ENCODE data around the gene USP15.
"Not testable (repeated sequence)": the region's sequence is repeated elsewhere in the genome, so short reads cannot be mapped to it uniquely, and the experiment has no call there.

The USP15 gene

DNA sequence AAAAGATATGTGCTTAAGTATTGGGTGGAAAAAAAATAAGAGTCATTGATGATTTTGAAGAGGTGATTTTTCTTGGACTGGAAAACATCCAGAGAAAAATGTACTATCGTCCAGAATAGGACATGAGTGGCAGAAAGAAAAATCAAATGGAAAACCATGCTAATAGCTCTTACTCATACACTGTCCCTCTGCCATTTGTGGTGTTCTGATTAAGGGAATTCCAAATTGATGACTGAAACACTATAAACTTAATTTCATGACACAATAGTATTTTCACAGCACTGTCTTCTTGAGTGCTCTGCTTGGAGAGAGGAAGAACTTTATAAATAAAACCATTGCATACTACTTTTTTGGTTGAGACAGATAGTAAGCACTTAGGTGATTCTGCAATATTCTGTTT is 72.4 kb downstream of the USP15 start:
- DNase-seq, result no peak

DNA sequence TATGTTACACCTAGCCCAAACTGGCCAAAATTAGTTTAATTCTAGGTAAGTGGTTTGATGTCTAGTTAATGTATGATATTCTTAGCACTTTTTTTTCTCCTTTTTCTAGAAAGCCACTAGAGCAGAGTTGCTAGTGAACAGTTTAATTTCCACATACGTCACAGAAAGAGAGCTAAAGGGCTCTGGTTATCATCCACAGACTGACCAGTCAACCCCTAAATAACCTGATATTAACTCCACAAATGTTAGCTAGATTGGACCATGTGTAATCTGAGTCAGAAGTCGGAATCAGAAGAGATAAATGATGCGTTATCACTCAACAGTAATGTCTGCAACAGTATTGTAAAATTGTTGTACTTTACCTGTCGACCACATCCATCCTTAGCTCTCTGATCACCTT is 74.9 kb downstream of the USP15 start:
- DNase-seq, result no peak

DNA sequence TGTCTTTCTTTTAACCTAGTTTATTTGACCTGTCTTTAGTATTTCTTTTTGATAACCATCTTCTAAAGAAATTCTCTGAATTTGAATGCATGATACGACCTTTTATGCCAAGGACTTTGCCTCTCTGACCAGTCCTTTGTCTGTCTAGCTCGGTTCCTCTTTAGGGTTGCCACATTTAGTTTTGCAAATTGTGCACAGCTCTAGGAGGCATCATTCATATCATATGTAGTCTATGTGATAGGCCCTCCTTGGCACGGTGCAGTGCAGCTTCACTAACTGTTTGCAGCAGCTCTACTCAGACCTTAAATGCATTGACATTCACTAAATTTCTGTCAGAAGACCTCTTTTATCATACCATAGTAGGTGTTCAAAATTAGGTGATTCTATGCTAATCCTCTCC is 75.6 kb downstream of the USP15 start:
- DNase-seq, result no peak

DNA sequence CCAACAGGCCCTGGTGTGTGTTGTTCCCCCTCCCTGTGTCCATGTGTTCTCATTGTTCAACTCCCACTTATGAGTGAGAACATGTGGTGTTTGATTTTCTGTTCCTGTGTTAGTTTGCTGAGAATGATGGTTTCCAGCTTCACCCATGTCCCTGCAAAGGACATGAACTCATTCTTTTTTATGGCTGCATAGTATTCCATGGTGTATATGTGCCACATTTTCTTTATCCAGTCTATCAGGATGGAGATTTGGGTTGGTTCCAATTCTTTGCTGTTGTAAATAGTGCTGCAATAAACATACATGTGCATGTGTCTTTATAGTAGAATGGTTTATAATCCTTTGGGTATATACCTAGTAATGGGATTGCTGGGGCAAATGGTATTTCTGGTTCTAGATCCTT is 77.4 kb downstream of the USP15 start:
- not testable (repeated sequence) for DNase-seq

DNA sequence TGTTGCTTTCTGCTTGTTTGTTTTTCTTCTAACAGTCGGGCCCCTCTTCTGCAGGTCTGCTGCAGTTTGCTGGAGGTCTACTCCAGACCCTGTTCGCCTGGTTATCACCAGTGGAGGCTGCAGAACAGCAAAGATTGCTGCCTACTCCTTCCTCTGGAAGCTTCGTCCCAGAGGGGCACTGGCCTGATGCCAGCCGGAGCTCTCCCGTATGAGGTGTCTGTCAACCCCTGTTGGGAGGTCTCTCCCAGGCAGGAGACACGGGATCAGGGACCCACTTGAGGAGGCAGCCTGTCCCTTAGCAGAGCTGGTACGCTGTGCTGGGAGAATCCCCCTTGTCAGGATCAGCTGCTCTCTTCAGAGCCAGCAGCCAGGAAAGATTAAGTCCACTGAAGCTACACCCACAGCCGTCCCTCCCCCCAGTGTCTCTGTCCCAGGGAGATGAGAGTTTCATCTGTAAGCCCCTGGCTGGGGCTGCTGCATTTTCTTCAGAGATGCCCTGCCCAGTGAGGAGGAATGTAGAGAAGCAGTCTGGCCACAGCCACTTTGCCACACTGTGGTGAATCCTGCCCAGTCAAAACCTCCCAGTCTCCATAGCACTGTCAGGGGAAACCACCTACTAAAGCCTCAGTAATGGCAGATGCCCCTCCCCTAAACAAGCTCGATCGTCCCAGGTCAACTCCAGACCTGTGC is 82.6 kb downstream of the USP15 start:
- not testable (repeated sequence) for DNase-seq

DNA sequence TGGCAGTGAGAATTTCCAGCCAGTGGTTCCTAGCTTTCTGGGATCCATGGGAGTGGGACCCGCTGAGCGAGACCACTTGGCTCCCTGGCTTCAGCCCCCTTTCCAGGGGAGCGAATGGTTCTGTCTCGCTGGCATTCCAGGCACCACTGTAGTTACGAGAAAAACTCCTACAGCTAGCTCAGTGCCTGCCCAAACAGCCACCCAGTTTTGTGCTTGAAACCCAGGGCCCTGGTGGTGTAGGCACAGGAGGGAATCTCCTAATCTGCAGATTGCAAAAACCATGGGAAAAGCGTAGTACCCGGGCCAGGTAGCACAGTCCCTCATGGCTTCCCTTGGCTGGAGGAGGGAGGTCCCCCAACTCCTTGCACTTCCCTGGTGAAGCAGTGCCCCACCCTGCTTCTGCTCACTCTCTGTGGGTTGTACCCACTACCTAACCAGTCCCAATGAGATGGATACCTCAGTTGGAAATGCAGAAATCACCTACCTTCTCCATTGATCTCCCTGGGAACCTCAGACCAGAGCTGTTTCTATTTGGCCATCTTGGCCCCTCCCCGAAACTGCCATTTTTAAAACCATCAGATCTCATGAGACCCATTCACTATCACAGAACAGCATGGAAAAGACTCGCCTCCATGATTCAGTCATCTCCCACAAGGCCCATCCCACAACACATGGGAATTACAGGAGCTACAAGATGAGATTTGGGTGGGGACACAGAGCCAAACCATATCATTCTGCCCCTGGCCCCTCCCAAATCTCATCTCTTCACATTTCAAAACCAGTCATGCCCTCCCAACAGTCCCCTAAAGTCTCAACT is 83.3 kb downstream of the USP15 start:
- not testable (repeated sequence) for DNase-seq

DNA sequence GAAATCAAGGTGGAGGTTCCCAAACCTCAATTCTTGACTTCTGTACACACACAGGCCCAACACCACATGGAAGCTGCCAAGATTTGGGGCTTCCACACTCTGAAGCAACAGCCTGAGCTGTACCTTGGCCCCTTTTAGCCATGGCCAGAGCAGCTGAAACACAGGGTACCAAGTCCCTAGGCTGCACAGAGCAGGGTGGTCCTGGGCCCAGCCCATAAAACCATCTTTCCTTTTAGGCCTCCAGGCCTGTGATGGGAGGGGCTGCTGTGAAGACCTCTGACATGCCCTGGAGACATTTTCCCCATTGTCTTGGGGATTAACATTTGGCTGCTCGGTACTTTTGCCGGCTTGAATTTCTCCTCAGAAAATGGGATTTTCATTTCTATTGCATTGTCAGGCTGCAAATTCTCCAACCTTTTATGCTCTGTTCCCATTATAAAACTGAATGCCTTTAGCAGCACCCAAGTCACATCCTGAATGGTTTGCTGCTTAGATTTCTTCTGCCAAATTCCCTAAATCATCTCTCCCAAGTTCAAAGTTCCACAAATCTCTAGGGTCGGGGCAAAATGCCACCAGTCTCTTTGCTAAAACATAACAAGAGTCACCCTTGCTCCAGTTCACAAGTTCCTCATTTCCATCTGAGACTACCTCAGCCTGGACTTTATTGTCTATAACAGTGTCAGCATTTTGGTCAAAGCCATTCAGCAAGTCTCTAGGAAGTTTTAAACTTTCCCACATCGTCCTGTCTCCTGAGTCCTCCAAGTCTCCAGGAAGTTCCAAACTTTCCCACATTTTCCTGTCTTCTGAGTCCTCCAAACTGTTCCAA is 84.7 kb downstream of the USP15 start:
- DNase-seq, result not testable (repeated sequence)

DNA sequence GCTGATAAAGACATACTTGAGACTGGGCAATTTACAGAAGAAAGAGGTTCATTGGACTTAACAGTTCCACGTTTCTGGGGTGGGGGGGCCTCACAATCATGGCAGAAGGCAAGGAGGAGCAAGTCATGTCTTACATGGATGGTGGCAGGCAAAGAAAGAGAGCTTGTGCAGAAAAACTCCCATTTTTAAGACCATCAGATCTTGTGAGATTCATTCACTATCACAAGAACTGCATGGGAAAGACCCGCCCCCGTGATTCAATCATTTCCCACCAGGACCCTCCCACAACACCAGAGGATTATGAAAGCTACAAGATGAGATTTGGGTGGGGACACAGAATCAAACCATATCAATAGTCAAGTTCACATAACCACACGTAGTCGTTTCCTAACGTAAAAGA is 85.5 kb downstream of the USP15 start:
- DNase-seq, result no peak

DNA sequence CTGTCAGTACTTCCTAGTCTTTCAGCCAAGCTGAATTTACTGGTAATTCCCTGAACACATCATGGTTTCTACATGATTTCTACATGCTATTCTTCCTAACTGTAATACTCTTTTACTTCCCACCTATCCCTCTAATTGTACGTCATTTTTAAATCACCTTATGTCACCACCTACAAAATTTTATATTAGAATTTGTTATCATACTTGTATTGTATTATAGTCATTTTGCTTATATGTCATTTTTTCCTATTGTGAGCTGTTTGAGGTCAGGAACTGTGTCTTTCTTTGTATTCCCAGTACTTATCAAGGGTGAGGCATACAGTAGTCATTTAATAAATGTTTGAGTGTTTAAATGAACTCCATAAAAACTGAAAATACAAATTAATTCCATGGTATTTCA is 86.6 kb downstream of the USP15 start:
- no peak for DNase-seq

DNA sequence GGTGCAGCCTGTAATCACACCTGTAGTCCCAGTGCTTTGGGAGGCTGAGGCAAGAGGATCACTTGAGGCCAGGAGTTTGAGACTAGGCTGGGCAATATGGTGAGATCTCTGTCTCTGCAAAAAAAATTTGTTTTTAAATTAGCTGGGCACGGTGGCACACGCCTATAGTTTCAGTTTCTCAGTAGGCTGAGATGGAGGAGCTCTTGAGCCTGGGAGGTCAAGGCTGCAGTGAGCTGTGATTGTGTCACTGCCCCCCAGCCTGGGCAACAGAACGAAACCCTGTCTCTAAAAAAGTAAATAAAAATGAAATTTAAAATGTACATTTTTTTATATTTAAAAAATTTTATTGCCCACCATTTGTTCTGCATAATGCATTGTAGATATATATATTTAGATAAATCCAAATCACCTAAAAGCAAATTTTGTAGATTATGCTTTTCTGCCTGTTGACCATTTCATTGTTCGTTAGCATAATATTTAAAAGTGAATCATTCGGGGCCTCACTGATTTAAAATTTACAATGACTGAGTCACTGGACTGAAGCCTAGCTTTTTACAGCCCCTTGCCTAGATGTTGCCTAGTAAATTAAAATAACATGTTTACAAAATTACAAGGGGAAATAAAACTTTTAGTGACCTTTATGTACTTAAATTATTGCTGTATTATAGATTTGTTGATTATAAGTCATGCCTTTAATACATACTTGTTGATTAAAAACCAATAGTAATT is 87.9 kb downstream of the USP15 start:
- no peak for DNase-seq

DNA sequence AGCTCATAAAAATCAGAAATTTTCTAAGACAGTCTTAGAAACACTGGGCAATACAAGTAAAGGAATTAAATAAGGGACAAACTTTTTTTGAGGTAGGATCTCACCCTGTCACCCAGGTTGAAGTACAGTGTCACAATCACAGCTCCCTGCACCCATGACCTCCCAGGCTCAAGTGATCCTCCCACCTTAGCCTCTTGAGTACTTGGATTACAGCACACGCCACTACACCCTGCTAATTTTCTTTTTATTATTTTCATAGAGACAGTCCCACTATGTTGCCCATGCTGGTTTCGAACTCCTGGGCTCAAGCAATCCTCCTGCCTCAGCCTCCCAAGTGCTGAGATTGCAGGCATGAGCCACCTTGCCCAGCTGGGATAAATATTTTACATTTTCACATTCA is 90.3 kb downstream of the USP15 start:
- no peak for DNase-seq

DNA sequence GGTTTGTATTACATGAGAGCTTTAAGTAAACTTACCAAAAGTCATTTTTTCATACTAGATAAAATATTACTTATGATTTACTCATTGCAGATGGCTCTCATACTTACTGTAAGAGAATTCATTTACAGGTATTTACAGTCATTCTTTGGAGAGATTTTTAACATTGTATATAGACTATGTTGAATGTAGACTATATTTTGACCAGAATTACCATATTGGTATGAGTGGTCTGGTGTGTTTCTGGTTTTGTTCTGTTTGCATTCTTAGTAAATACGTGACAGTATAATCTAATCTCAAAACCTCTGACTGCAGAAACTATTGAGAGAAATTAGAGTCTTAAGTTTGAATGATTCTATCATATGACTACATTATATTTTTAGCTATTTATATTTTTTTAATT is 91.1 kb downstream of the USP15 start:
- DNase-seq, result no peak

DNA sequence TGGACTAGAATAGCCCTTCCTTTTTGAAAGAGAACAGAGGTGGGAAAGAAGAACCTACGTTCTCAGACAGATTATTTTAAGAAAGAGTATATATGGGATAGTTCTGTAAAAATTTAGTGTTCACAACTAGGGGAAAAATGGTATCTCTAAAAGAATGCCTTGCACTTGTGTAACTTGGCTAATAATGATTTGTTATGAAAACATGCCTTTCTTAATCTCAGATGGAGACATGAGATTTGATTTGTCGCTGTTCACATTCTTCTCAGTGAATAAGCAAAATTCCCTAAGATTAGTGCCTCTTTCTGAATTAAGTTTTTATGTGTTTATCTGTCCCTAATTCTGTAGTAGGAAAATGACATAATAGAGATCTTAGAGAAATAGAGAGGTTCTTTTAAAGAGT is 100.8 kb downstream of the USP15 start:
- no peak for DNase-seq

DNA sequence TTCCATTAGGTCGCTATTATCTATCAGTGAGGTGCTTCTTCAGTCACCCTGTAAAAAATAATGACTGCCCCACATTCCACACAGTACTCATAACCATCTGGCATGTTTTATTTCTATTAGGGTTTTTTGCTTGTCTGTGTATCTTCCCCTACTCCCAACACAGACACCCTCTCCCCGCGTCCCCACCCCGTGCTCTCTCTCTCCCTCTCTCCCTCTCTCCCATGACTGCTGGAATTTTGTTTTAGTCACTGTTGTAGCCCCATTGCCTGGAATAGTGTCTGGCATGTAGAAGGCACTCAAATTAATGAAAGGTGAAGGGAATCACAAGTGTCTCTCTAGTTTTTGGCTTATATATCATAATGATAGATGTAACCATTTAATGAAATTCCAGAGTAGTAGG is 103.3 kb downstream of the USP15 start:
- no peak for DNase-seq

DNA sequence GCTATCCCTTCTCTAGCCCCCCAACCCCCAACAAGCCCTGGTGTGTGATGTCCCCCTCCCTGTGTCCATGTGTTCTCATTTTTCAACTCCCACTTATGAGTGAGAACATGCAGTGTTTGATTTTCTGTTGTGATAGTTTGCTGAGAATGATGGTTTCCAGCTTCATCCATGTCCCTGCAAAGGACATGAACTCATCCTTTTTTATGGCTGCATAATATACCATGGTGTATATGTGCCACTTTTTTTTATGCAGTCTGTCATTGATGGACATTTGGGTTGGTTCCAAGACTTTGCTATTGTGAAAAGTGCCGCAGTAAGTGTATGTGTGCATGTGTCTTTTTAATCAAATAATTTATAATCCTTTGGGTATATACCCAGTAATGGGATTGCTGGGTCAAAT is 104.5 kb downstream of the USP15 start:
- not testable (repeated sequence) for DNase-seq

DNA sequence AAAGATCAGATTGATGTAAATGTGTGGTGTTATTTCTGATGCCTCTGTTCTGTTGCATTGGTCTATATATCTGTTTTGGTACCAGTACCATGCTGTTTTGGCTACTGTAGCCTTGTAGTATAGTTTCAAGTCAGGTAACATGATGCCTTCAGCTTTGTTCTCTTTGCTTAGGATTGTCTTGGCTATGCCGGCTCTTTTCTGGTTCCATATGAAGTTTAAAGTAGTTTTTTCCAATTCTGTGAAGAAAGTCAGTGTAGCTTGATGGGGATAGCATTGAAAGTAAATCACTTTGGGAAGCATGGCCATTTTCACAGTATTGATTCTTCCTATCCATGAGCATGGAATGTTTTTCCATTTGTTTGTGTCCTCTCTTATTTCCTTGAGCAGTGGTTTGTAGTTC is 105.6 kb downstream of the USP15 start:
- not testable (repeated sequence) for DNase-seq

DNA sequence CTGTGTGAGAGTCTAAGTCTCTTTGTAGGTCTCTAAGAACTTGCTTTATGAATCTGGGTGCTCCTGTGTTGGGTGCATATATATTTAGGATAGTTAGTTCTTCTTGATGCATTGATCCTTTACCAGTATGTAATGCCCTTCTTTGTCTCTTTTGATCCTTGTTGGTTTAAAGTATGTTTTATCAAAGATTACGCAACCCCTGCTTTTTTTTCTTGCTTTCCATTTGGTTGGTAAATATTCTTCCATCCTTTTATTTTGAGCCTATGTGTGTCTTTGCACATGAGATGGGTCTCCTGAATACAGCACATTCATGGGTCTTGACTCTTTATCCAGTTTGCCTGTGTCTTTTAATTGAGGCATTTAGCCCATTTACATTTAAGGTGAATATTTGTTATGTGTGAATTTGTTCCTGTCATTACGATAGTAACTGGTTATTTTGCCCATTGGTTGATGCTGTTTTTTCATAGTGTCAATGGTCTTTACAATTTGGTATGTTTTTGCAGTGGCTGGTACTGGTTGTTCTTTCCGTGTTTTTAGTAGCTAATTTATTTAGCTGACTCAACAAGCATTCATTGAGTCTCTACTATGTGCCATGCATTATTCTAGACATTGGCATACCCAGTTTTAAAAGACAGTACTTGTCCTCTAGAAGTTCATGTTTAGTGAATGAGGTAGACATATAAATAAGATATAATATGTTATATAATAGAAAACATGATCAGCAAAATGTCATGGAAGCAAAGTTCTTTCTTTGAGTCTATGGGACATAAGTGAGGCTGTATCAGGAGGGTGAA is 108.4 kb downstream of the USP15 start:
- not testable (repeated sequence) for DNase-seq

DNA sequence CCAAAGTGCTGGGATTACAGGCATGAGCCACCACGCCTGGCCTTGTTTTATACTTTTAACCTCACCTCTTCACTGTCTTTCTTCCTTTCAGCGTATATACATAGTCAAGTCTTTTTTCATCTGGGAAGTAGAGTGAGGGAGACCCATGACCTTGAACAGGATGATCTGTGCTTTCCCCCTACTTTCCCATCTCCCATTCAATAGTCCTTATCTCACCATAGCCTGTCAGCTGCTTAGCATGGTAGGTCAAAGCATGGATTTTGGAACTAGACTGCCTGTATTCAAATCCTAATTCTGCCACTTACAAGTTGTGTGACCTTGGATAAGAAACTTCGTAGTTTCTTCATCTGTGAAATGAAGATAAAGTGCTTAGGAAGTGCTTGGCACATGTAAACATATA is 110.0 kb downstream of the USP15 start:
- DNase-seq, result no peak

DNA sequence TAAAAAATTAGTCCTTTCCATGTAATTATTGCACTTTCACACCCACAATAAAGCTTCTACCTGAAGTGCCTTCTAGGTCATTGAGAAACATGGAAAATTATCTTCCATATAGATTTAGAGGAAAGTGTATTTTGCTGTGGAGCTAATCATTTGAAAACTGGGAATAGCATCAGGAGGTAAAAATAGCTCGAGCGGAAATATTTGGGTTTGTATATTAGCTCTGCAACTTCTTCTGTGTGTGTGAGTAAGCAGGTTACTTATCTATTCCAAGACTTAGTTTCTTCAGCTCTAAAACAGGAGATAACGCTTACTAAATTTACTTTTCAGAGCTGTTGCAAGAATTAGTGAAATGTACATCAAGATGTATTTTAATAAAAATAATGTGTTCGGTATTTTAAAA is 111.5 kb downstream of the USP15 start:
- no peak for DNase-seq

DNA sequence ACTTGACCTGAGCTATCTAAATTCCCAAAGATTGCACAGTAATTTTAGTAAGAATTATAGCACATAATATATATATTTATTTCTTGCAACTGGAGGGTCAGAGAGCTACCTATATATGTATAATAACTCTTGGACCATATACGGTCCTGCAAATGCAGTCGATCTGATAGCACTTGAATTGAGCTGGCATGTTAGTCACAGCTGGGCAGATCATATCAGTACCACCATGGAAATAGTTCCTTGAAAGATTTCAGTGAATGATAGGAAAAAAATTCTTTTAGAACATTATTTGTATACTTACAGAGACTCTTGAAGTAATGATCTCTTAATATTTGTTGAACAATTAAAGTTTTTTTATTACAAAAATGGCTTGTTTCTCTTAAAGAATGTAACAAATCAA is 111.9 kb downstream of the USP15 start:
- DNase-seq, result no peak

DNA sequence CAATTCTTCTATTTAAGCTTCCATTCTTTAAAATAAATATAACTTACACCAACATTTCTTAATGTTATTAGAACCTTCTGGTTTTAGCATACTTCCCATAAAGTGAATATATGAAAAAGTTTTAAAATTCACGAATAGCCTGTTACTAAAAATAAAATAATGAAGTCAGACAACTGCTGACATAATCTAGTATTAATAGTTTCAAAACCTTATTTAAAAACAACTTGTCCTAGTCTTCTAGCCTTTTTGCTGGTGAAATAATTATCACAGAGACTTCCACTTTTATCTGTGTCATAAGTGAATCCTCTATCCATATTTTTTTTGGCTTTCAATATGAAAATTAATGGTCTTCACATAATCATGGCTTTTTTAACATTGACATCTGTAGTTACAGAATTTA is 112.6 kb downstream of the USP15 start:
- no peak for DNase-seq

DNA sequence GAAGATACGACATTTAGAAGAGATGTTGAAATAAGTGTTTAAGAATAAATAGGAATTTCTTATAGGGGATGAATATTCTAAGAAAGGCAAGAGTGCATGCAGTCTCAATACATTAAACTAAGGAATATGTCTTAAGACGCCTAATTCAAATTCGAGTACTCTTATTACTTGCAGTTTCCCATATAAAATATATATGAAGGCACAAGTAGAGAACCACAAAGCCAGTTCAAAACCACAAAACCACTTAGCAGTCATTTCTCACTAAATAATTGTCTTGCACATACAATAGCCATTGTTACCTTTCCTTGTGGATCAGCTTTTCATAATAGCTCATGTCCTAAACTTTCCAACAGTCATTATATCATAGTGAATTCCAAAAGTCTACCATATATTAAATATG is 115.4 kb downstream of the USP15 start:
- no peak for DNase-seq
